Dermis microvascular lymphatic vessel endothelial cell (primary cell): ENCODE data around the gene PSAP. TPM values are rescaled to one million over a fixed set of nuclear protein-coding genes. Genes with fewer than 3 reads are reported as not detected.
"Not testable (repeated sequence)": the region's sequence is repeated elsewhere in the genome, so short reads cannot be mapped to it uniquely, and the experiment has no call there.

ENCODE experiments used
- DNase-seq, 2 donors: peaks; one replicate each; pipeline versions ENCODE4 v3.0.0 to v3.0.0-alpha.2; 2010; ENCODE audit warnings: low read depth in 2 of 2
- total RNA-seq: library from RNA; depleted of rRNA; stranded (reverse); fragments of >200 nt; gene quantifications from 2 replicates; pipeline ENCODE4 v1.2.1, GENCODE V29; 2014

The PSAP gene
- total RNA-seq, result 416 and 874 TPM in 2 replicates

- DNase-seq, result peak; percentile 91 to 97
Measured at GRCh38 chr10:71850743-71851464, at the start of gene PSAP. TSS of gene PSAP (minus strand) at chr10:71851251. CDS start at chr10:71851221, 30 bp downstream.

DNA sequence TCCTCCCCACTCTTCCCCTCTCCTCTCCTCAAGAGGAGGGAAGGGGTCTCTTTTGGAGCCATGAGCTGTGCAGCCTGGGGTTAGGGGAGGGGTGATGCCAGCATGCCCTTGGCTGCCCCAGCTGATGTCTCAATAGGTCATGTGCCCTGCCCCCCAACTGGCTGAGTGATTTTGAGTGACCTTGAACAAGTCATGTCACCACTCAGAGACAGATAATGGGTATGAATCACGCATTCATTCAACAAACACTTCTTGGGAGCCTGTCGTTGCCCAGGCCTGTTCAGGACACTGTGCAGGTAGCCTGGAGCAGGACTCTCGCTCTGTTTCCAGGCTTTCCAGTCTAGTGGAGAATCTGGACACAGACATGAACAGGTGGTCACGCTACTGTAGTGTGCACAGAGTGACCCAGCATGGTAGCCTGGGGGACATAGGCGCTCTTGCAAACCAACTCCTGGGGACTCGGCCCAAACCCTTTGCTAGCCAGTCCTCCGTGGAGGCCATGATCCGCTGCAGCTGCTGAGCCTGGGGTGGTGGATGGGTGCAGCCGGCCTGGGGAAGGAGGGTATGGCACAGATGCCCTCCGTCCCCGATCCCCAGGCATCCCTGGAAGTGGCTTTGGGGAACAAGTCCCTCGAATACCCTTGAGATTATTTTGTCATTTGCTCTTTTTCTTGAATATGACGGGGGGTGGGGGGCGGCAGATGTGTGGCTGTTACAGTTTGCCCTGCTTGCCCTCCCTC, 49.6 kb upstream of the PSAP start:
- DNase-seq, result no peak

DNA sequence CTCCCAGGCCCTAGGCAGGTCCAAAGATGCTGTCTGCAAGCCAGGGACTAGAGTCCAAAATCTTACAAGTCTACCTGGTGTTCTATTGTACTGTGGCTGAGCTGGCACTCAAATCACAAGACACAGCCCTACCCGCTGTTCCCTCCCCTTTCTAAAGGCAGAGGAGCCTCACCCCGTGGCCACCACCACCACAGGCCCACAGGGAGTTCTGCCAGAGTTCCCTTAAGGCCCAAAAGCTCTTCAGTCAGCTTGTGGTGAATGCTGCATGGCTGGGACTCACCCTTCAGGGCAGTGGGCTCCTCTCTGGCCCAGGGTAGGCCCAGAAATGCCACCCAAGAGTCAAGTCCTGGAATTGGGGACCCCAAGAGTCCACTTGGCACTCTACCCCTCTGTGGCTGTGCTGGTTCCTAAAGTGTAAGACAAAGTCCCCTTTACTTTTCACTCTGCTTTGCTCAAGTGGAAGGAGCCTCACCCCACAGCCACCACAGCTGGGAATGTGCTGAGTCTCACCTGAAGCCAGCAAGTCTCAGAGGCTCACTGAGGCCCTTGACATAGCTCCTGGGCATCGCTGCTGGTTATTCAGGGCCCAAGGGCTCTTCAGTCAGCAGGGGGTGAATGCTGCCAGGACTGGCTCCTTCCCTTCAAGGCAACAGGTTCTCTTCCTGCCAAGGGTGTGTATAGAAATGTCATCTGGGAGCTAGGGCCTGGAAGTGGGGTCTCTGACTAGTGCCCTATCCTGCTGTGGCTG, 48.8 kb upstream of the PSAP start:
- DNase-seq, result no peak

DNA sequence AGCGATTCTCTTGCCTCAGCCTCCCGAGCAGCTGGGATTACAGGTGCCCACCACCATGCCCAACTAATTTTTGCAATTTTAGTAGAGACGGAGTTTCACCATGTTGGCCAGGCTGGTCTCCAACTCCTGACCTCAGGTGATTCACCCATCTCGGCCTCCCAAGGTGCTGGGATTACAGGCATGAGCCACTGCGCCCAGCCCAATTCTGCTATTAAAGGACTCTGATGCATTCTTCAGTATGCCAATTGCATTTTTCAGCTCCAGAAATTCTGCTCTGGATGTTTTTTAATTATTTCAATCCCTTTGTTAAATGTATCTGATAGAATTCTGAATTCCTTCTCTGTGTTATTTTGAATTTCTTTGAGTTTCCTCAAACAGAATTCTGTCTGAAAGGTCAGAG, 47.3 kb upstream of the PSAP start:
- not testable (repeated sequence) for DNase-seq

DNA sequence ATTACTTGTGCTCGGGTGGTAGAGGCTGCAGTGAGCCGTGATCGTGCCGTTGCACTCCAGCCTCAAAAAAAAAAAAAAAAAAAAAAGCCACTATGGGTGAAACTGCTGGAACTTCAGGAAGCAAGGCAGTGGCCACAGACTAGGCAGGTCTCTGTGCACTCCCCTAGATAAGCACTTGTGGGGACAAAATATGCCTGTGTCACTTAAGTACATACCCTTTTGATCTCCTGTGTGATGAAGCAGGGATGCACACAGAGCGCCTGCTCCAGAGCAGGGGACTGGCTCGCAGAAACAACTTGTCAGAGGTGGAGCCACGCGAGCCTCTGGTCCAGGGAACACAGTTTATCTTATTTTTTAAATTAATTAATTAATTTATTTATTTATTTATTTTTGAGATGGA, 42.9 kb upstream of the PSAP start:
- no peak for DNase-seq

GRCh38 chr10:71893258-71893815, 42.3 kb upstream of the PSAP start:
- no peak for DNase-seq

DNA sequence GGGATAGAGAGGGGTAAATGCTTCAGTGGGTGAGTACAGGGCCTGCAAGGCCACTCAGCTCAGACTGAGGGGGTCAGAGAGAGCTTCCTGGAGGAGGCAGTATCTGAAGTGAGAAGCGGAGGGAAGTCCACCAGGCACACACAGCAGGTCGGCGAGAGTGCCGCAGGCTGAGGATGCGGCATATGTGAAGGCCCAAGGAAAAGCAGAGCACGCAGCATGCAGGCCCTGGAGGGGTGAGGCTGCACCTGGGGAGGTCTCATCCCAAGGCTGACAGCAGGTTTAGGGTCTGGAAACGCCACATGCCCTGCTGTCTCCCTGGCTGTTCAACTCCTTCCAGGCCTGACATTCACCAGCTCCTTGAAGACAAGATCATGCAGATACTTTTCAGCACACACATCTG, 40.4 kb upstream of the PSAP start:
- DNase-seq, result no peak

DNA sequence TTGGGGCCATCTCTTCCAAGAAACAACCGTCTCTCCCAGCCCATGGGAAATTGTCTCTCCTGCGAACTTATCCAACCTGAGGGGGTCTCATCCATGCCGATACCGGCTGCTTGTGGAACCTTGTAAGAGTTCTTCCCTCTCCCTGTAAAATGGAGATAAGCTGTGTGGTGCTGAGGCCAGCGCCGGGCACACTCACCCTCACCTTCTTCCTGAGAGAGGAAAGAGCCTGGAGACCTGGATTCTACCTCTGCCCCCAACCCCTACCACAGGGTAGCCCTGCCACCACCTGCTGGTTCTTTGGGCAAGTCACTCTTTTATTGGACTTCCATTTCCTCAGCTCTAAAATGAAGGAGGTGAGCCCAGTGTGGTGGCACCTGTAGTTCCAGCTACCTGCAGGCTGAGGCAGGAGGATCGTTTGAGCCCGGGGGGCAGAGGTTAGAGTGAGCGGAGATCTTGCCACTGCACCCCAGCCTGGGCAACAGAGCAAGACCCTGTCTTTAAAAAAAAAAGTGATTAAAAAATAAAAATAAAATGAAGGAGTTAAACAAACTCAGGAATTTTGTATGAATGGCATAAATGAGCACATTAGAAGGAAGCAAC, 38.4 kb upstream of the PSAP start:
- no peak for DNase-seq

GRCh38 chr10:71888623-71889387, 37.8 kb upstream of the PSAP start:
- peak in 1 of 2 donors; percentile 79 for DNase-seq

DNA sequence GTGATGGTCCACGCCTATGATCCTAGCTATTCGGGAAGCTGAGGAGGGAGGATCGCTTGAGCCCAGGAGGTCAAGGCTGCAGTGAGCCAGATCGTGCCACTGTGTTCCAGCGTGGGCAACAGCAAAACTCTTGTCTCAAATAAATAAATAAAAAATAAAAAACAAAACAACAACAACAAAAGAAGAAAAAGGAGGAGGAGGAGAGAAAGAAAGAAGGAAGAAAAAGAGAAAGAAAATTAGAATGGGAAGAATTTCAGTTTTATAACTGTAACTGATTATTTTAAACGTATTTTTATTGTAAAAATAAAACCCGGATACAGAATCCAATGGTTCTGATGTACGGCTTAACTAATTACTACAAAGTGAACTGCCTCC, 37.2 kb upstream of the PSAP start:
- DNase-seq, result no peak

- DNase-seq, result no peak
Measured at GRCh38 chr10:71887743-71888142, 36.7 kb upstream of the PSAP start.

- DNase-seq, result peak in 1 of 2 donors; percentile 82
Measured at GRCh38 chr10:71882813-71883659, 32.0 kb upstream of the PSAP start.

DNA sequence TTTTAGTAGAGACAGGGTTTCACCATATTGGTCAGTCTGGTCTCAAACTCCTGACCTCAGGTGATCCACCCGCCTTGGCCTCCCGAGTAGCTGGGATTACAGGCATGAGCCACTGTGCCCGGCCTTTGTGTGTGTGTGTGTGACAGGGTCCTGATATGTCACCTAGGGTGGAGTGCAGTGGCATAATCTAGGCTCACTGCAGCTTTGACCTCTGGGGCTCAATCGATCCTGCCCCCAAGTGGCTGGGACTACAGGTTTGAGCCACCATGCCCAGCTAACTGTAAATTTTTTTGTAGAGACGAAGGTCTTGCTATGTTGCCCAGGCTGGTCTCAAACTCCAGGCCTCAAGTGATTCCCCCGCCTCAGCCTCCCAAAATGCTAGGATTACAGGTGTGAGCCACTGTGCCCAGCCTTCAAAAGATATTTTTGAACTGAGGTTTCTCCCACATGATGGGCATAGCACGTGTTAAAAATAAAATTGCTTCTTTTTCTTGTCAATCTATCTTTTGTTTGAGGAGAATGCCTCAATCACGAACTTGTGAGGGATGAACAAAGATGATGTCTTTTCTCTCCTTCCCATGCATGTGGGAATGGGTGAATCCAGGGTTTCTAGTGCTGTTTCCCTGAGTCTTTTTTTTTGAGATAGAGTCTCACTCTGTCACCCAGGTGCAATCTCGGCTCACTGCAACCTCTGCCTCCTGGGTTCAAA, 30.8 kb upstream of the PSAP start:
- no peak for DNase-seq

DNA sequence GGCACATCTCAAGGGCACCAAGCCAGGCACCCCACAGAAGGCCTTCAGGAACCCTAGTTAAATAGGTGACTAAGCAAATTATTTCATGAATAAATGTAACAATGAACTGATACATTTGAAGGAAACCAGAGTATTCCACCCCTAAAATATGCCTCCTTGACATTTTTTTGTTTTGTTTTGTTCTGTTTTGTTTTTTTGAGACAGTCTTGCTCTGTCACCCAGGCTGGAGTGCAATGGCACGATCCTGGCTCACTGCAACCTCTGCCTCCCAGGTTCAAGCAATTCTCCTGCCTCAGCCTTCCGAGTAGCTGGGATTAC, 30.2 kb upstream of the PSAP start:
- DNase-seq, result not testable (repeated sequence)

- DNase-seq, result no peak
Measured at GRCh38 chr10:71880425-71881306, 29.6 kb upstream of the PSAP start.

DNA sequence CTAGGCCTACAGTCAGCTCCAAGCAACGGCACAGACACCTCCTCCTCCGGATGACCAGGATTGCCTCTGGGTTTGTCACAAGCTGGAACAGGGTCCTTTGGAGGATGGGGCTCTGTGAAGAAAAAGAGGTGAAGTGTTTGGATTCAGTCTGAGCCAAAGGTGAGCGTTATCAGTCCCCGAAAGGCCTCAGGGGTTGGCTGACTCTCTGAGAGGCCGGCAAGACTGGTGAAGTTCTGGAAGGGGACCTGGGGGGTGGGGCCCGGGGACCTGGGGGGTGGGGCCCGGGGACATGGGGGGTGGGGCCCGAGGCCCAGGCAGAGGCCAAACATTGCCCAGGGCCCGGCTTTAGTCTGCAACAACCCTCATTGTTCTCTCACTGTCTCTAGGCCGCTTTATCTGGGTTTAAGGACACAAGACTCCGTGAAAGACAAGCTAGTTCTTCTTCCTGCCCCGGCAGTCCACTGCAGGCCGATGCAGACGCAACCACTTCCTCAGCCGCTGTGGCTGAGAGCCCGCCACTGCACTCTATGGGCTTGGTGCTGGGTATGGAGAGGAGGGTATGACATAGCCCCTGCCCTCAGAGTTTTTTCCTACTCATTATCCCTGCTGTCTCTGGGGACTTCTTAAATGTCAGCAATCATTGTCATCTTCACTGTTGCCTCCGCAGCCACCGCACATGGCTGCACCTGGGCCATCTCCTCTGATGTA, 27.4 kb upstream of the PSAP start:
- no peak for DNase-seq

- DNase-seq, result no peak
Measured at GRCh38 chr10:71877821-71878220, 26.8 kb upstream of the PSAP start.
